HG02610 (cell line): ENCODE results near the gene LDLRAD2.
"Not testable (repeated sequence)": the region's sequence is repeated elsewhere in the genome, so short reads cannot be mapped to it uniquely, and the experiment has no call there.

Experiments used
- ATAC-seq: cut with Tn5 transposase; IDR thresholded peaks from one replicate; pipeline ENCODE4 v1.9.1; 2021; ENCODE audit warnings: mild to moderate bottlenecking, moderate library complexity; ENCODE audit not compliant: unreplicated experiment

The LDLRAD2 gene

GRCh38 chr1:21823206-21823979 lies 11.3 kb downstream of the LDLRAD2 start:
- no peak for ATAC-seq

GRCh38 chr1:21823980-21824702 lies 12.1 kb downstream of the LDLRAD2 start:
- ATAC-seq: no peak

GRCh38 chr1:21824926-21825325 lies 12.9 kb downstream of the LDLRAD2 start:
- no peak for ATAC-seq

GRCh38 chr1:21825393-21825792 lies 13.3 kb downstream of the LDLRAD2 start:
- ATAC-seq: no peak

DNA sequence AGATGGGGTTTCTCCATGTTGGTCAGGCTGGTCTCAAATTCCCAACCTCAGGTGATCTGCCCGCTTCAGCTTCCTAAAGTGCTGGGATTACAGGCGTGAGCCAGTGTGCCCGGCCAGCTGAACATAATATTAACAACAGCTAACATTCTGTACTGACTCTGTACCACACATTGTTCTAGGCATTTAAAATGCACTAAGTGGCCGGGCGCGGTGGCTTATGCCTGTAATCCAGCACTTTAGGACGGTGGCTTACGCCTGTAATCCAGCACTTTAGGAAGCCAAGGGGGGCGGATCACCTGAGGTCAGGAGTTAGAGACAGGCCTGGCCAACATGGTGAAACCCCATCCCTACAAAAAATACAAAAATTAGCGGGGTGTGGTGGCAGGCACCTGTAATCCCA lies 14.6 kb downstream of the LDLRAD2 start:
- not testable (repeated sequence) for ATAC-seq

DNA sequence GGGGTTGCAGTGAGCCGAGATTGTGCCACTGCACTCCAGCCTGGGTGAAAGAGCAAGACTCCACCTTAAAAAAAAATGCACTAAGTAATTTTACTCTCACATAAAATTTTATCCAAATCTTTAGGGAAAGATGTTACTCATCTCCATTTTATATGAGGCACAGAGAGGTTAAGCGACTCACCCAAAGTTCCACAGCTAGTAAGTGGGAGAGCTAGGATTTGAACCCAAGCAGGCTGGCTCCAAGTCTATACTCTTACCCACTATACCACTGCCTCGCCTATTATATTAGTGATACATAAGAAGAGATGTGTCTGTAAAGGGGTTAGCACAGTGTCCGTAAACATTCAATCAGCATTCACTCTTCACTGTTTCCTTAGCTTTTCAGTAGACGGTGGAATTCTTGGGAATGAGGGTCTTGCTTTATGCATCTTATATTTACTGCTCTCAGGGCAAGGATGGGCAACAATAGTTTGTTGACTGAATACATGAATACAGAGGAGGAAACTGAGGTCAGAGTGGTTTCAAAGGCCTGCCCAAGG lies 15.1 kb downstream of the LDLRAD2 start:
- no peak for ATAC-seq

- no peak for ATAC-seq
These were observed 16.0 kb downstream of the LDLRAD2 start for GRCh38 chr1:21828075-21828474.

- ATAC-seq: no peak
These were observed 16.6 kb downstream of the LDLRAD2 start for GRCh38 chr1:21828506-21829210.

GRCh38 chr1:21829294-21829693 lies 17.2 kb downstream of the LDLRAD2 start:
- ATAC-seq: no peak

GRCh38 chr1:21830792-21831453 lies 18.9 kb downstream of the LDLRAD2 start:
- no peak for ATAC-seq

DNA sequence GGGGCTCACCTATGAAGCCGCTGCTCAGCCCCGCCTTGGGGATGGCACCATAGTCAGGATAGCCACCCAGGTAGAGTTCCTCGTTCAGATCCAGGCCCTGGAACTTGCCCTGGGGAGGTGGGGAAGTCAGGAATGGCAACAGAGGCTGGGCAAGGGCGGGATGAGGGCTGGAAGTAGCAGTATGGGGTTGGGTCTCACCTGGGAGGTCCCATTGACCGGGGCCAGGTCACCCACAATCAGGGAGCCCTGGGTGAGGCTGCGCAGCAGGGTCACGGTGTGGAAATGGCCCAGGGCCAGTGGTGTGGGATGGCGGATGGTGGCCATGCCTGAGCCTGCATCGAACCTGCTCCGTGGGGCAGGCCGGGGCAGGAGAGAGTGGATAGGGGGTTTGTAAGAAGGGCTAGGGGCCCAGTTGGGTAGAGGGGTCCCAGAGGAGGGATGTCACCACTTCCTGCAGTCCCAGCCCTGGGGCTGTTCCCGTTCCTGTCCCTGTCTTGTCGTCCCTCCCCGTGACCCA lies 19.4 kb downstream of the LDLRAD2 start:
- ATAC-seq: no peak

DNA sequence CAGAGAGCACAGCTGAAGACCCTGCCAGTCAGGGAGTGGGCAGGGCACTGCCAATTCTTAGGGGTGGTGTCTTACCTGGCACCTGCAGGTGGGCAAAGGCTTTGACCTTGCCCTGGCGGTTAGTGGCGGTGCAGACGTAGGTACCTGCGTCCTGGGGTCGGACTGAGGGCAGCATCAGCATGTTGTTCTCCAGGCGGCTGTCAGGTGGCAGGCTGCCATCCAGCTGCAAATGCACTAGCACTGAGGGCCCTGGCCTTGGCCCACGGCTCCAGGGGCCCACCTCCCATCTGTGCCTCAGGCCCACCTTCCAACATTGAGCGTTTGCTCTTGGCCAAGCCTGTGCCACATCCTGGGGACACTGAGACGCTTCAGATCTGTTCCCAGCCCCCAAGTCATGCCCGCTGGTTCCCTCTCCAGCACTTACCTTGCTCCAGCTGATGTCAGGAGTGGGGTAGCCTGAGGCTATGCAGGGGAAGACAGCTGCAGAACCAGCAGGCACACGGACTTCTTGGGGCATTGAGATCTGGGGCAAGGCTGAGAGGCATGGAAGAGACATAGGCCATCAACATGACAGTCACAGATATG lies 21.4 kb downstream of the LDLRAD2 start:
- ATAC-seq: no peak

DNA sequence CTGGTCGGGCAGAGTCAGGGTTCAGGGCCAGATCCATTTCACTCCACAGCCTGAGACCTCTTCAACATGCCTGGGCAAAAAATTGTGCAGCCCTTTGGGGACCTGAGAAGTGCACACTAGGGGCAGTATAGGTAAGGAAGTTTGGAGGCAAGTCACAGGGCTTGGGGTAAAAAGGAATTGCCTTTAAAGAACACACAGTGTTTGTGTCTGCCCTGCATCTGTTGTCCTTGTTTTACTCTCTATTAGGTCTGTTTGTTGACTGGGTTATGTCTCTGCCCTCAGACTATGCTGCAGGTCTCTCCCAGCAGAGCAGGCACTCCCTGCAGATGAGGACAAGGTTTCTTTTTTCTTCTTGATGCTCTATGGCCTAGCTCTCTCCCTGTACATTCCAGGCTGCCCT lies 22.0 kb downstream of the LDLRAD2 start:
- ATAC-seq: no peak

- ATAC-seq: no peak
These were observed 22.6 kb downstream of the LDLRAD2 start for GRCh38 chr1:21834666-21835065.

- ATAC-seq: no peak
These were observed 23.9 kb downstream of the LDLRAD2 start for GRCh38 chr1:21836010-21836409.

DNA sequence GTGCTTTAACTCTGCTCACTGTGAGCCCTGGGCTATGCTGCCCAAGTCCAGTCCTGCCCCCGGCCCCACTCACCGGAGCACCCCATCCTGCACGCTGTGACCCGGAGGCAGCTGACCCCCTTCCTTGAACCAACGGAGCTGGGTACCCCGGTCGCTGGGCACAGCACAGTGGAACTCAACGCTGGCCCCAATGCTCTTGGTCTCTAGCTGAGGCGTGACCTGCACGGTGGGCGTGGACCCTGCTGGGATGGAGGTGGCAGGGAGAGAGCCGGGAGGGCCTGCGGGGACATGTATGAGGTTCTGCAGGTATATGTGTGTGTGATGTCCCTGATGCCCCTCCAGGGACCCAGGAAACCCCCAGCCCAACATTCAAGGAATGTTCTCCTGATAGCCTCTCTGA lies 24.7 kb downstream of the LDLRAD2 start:
- ATAC-seq: no peak

GRCh38 chr1:21837476-21837875 lies 25.4 kb downstream of the LDLRAD2 start:
- ATAC-seq: no peak

- ATAC-seq: no peak
These were observed 26.5 kb downstream of the LDLRAD2 start for GRCh38 chr1:21838359-21839157.

- no peak for ATAC-seq
These were observed 27.4 kb downstream of the LDLRAD2 start for GRCh38 chr1:21839337-21840037.
